PFSK-1 (cell line): ENCODE results near the gene ULBP3.

Source experiments
- FOXP2 ChIP-seq: optimal IDR thresholded peaks from 2 replicates; pipeline ENCODE3; 2011; ENCODE audit warnings: borderline replicate concordance, control low read depth, inconsistent platforms; ENCODE audit not compliant: insufficient read depth; ENCODE audit errors: extremely low read length, extremely low read depth
- TF ChIP-seq, protein P1 (sequence below), 2 experiments: IDR thresholded peaks; 2 replicates each; pipeline versions ENCODE4 v1.6.1 to v1.8.0; 2011 to 2012; ENCODE audit warnings: low read depth in 2 of 2, low read length in 2 of 2, control low read depth in 1 of 2, inconsistent platforms in 1 of 2, mild to moderate bottlenecking in 1 of 2, moderate library complexity in 1 of 2; ENCODE audit not compliant: insufficient read depth in 1 of 2

DNA sequence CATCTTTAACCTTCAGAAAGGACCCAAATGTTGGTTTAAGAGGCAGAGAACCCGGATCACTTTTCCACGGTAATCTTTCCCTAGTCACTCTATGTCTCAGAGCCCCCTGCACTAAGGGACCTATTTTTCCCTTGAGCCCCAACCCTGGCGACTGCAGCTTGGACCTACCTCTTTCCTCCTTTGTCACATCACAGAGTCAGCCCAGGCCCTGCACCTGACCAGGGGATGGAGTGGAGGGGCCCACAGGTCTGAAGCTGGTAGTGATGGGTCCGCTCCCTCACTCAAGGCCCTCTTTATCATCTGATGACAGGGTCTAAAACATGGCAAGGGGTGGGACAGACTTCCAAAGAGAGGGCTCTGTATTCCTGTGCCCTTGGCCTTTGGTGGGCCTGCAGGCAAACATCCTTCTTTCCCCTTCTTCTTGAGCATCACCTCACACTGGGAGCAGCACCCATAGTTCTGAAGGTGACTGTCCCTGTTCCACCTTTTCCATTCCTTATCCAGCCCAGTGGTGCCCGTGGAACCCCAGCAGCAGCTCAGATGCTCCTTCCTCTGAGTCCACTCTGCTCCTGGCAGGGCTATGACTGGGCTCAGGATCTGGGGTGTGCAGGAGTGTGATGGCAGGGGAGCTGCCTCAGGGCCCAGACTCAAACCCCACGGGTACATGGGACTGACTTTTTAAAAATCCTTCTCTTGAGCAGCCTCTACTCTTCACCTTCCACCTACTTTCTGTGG lies 49.9 kb downstream of the ULBP3 start:
- TF ChIP-seq FOXP2, result no peak
- TF ChIP-seq, protein P1, sequence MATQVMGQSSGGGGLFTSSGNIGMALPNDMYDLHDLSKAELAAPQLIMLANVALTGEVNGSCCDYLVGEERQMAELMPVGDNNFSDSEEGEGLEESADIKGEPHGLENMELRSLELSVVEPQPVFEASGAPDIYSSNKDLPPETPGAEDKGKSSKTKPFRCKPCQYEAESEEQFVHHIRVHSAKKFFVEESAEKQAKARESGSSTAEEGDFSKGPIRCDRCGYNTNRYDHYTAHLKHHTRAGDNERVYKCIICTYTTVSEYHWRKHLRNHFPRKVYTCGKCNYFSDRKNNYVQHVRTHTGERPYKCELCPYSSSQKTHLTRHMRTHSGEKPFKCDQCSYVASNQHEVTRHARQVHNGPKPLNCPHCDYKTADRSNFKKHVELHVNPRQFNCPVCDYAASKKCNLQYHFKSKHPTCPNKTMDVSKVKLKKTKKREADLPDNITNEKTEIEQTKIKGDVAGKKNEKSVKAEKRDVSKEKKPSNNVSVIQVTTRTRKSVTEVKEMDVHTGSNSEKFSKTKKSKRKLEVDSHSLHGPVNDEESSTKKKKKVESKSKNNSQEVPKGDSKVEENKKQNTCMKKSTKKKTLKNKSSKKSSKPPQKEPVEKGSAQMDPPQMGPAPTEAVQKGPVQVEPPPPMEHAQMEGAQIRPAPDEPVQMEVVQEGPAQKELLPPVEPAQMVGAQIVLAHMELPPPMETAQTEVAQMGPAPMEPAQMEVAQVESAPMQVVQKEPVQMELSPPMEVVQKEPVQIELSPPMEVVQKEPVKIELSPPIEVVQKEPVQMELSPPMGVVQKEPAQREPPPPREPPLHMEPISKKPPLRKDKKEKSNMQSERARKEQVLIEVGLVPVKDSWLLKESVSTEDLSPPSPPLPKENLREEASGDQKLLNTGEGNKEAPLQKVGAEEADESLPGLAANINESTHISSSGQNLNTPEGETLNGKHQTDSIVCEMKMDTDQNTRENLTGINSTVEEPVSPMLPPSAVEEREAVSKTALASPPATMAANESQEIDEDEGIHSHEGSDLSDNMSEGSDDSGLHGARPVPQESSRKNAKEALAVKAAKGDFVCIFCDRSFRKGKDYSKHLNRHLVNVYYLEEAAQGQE (IDR thresholded peaks at IDR 0.05; ENCODE audit: insufficient read depth in 1 of 2, low read depth in 2 of 2, low read length in 2 of 2), result no peak
